Activated naive CD4-positive, alpha-beta T cell treated with anti-CD3 and anti-CD28 coated beads, Interleukin-2, amount 50 U/mL, for 72 hours (primary cell): Measurements from ENCODE around the gene BCAR3. TPM values are rescaled to one million over a fixed set of nuclear protein-coding genes. Genes with fewer than 3 reads are reported as not detected.
"Not testable (repeated sequence)": the region's sequence is repeated elsewhere in the genome, so short reads cannot be mapped to it uniquely, and the experiment has no call there.

Experiments used
- ATAC-seq, 2 donors: fragments of 150-1000 bp; cut with Tn5 transposase; 2 replicates each; pipeline ENCODE4 v1.10.0; 2021; ENCODE audit warnings: mild to moderate bottlenecking in 2 of 2, moderate library complexity in 2 of 2
- DNase-seq, 2 donors: peaks; one replicate each; pipeline ENCODE4 v3.0.0; 2021 to 2022; ENCODE audit warnings: low spot score in 2 of 2
- H3K27ac Mint-ChIP-seq, 2 donors: one replicate each; pipeline ENCODE4 v1.8.0; 2022; ENCODE audit warnings: mild to moderate bottlenecking in 2 of 2, mixed read lengths in 2 of 2
- H3K36me3 Mint-ChIP-seq, 2 donors: one replicate each; pipeline ENCODE4 v1.8.0; 2022; ENCODE audit warnings: mixed read lengths in 2 of 2
- H3K9me3 Mint-ChIP-seq, 2 donors: one replicate each; pipeline ENCODE4 v1.8.0; 2022; ENCODE audit warnings: mixed read lengths in 2 of 2
- total RNA-seq, 2 donors: library from RNA; stranded (reverse); gene quantifications; one replicate each; pipeline ENCODE4 v1.2.3, GENCODE V29; 2022

Gene BCAR3
- total RNA-seq, 2 donors from 2014 or later: 0.25 to 0.72 TPM

GRCh38 chr1:93679546-93679945 is 2.1 kb downstream of the BCAR3 start:
- Mint-ChIP-seq H3K9me3 (no peaks in the 10 kb centered on the region), H3K36me3 (peaks cover 5 to 6% of the 10 kb centered on the region in 2 donors), H3K27ac (no peak overlapping the region)
- DNase-seq: no peak
- no peak for ATAC-seq

- no peak for ATAC-seq
- no peak for DNase-seq
- Mint-ChIP-seq H3K36me3 (peaks cover 5 to 6% of the 10 kb centered on the region in 2 donors), H3K9me3 (no peaks in the 10 kb centered on the region), H3K27ac (no peak overlapping the region)
These were observed 2.6 kb downstream of the BCAR3 start for GRCh38 chr1:93678946-93679480.

GRCh38 chr1:93678491-93678890 is 3.1 kb downstream of the BCAR3 start:
- Mint-ChIP-seq H3K27ac (no peak overlapping the region), H3K9me3 (no peaks in the 10 kb centered on the region), H3K36me3 (peaks cover 5 to 6% of the 10 kb centered on the region in 2 donors)
- DNase-seq: no peak
- no peak for ATAC-seq

GRCh38 chr1:93677729-93678128 is 3.9 kb downstream of the BCAR3 start:
- no peaks in the 10 kb centered on the region for H3K9me3 Mint-ChIP-seq
- DNase-seq: no peak
- H3K36me3 Mint-ChIP-seq: peaks cover 5 to 6% of the 10 kb centered on the region in 2 donors
- no peak for ATAC-seq
- no peak overlapping the region for H3K27ac Mint-ChIP-seq

GRCh38 chr1:93676427-93676826 is 5.2 kb downstream of the BCAR3 start:
- H3K27ac Mint-ChIP-seq: no peak overlapping the region
- H3K9me3 Mint-ChIP-seq: no peaks in the 10 kb centered on the region
- no peaks in the 10 kb centered on the region for H3K36me3 Mint-ChIP-seq
- no peak for DNase-seq
- no peak for ATAC-seq

GRCh38 chr1:93675931-93676330 is 5.7 kb downstream of the BCAR3 start:
- ATAC-seq (no peak), DNase-seq (no peak)
- Mint-ChIP-seq H3K9me3 (no peaks in the 10 kb centered on the region), H3K36me3 (no peaks in the 10 kb centered on the region), H3K27ac (no peak overlapping the region)

- H3K9me3 Mint-ChIP-seq: no peaks in the 10 kb centered on the region
- ATAC-seq: no peak
- H3K36me3 Mint-ChIP-seq: no peaks in the 10 kb centered on the region
These were observed 6.4 kb downstream of the BCAR3 start for GRCh38 chr1:93675271-93675670.

GRCh38 chr1:93674071-93674470 is 7.6 kb downstream of the BCAR3 start:
- ATAC-seq, H3K27ac Mint-ChIP-seq, DNase-seq, H3K9me3 Mint-ChIP-seq, H3K36me3 Mint-ChIP-seq: not testable (repeated sequence)

More at GRCh38 chr1:93675271-93675670, 6.4 kb downstream of the BCAR3 start:
- H3K27ac Mint-ChIP-seq: no peak overlapping the region
- DNase-seq: no peak

GRCh38 chr1:93673163-93673829 is 8.3 kb downstream of the BCAR3 start:
- no peaks in the 10 kb centered on the region for H3K36me3 Mint-ChIP-seq
- H3K27ac Mint-ChIP-seq: no peak overlapping the region
- no peaks in the 10 kb centered on the region for H3K9me3 Mint-ChIP-seq
- DNase-seq (no peak), ATAC-seq (no peak)

- ATAC-seq (no peak), DNase-seq (no peak)
- no peaks in the 10 kb centered on the region for H3K9me3 Mint-ChIP-seq
- H3K36me3 Mint-ChIP-seq: no peaks in the 10 kb centered on the region
- no peak overlapping the region for H3K27ac Mint-ChIP-seq
These were observed 9.0 kb downstream of the BCAR3 start for GRCh38 chr1:93672477-93673162.

GRCh38 chr1:93672069-93672468 is 9.6 kb downstream of the BCAR3 start:
- Mint-ChIP-seq H3K27ac (no peak overlapping the region), H3K36me3 (no peaks in the 10 kb centered on the region), H3K9me3 (no peaks in the 10 kb centered on the region)
- ATAC-seq (no peak), DNase-seq (no peak)

- Mint-ChIP-seq H3K27ac (no peak overlapping the region), H3K9me3 (no peaks in the 10 kb centered on the region), H3K36me3 (no peaks in the 10 kb centered on the region)
- no peak for DNase-seq
- no peak for ATAC-seq
These were observed 10.5 kb downstream of the BCAR3 start for GRCh38 chr1:93671099-93671621.

GRCh38 chr1:93670141-93670540 is 11.5 kb downstream of the BCAR3 start:
- H3K27ac Mint-ChIP-seq: no peak overlapping the region
- no peaks in the 10 kb centered on the region for H3K9me3 Mint-ChIP-seq
- DNase-seq (no peak), ATAC-seq (no peak)
- H3K36me3 Mint-ChIP-seq: no peaks in the 10 kb centered on the region

GRCh38 chr1:93669369-93669768 is 12.3 kb downstream of the BCAR3 start:
- ATAC-seq (no peak), DNase-seq (no peak)
- H3K9me3 Mint-ChIP-seq: no peaks in the 10 kb centered on the region
- no peaks in the 10 kb centered on the region for H3K36me3 Mint-ChIP-seq
- H3K27ac Mint-ChIP-seq: no peak overlapping the region

- ATAC-seq (no peak), DNase-seq (no peak)
- H3K9me3 Mint-ChIP-seq: no peaks in the 10 kb centered on the region
- no peak overlapping the region for H3K27ac Mint-ChIP-seq
- no peaks in the 10 kb centered on the region for H3K36me3 Mint-ChIP-seq
These were observed 12.7 kb downstream of the BCAR3 start for GRCh38 chr1:93668951-93669350.

- Mint-ChIP-seq H3K27ac (no peak overlapping the region), H3K36me3 (no peaks in the 10 kb centered on the region), H3K9me3 (no peaks in the 10 kb centered on the region)
- DNase-seq (no peak), ATAC-seq (no peak)
These were observed 13.5 kb downstream of the BCAR3 start for GRCh38 chr1:93668121-93668520.

- no peaks in the 10 kb centered on the region for H3K36me3 Mint-ChIP-seq
- ATAC-seq (no peak), DNase-seq (no peak)
- H3K9me3 Mint-ChIP-seq: no peaks in the 10 kb centered on the region
- no peak overlapping the region for H3K27ac Mint-ChIP-seq
These were observed 14.0 kb downstream of the BCAR3 start for GRCh38 chr1:93667642-93668041.
